KBM-7 (cell line): Measurements from ENCODE around the gene CACNA2D3.

Experiments
- DNase-seq: peaks from one replicate; pipeline ENCODE4 v3.0.0-alpha.2; 2015
- in situ Hi-C: fragments of 300-500 bp; cut with MboI; formaldehyde crosslinking; loops from 2 replicates; pipeline ENCODE4 v1.14.3; 2020; ENCODE audit warnings: low sequenced_read_pairs, low pct_unique_long_range_greater_than_20kb, mixed read lengths

The CACNA2D3 gene

DNA sequence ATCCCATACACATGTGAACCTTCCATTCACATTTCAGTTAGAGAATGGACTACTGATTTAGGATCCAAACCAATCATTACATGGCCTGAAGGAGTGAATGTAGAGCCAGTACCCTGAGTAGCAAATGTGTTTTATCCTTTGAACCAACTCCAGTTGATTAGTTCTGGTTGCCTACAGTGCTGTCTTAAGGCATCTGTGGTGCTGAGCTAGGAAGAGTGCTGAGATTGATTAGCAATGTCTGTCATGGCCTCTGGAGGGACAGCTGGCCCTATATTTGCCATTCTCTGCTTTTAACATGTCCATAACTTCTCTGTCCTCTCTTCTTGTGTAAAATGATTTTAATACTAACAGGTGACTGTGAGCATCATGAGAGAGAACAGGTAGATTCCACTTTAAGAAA, 794.4 kb downstream of the CACNA2D3 start:
- DNase-seq = no peak
- in situ Hi-C loops = no loop called here

DNA sequence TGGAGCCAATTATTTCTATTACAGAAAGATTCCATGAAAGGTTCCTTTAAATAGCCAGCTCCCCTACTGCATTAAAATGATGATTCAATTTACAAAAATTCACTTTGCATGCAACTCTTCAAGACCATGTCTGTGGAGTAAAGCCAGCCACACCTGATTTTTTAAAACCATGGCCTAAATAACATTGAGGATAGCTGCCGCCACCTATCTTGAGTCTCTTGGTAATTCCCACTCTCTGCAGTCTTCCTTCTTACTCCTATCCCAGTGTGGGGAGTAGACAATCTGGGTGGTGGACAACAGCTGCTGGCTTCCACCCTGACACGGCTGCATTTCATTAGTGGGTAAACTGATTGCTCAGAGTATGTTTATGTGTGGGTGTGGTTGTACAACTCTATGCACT, 794.8 kb downstream of the CACNA2D3 start:
- in situ Hi-C loops = no loop called here
- DNase-seq = no peak

DNA sequence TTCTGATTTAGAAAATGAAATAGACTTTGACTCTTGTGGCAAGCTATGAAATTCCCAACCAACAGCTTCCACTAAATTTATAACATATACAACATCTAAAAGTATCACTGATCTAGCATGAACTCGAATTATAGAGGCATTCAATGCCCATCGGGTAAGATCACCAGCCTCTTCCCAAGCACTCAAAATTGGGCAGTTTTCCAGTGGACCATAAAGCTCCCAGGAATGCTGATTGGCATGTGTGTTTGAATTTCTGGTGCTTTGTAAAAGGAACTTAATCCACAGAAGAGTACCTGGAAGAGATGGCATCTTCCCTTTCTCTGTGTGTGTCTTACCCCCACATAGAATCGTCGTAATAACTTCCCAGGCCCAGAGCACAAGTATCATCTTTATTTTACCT, 795.5 kb downstream of the CACNA2D3 start:
- in situ Hi-C loops = no loop called here
- DNase-seq = no peak

DNA sequence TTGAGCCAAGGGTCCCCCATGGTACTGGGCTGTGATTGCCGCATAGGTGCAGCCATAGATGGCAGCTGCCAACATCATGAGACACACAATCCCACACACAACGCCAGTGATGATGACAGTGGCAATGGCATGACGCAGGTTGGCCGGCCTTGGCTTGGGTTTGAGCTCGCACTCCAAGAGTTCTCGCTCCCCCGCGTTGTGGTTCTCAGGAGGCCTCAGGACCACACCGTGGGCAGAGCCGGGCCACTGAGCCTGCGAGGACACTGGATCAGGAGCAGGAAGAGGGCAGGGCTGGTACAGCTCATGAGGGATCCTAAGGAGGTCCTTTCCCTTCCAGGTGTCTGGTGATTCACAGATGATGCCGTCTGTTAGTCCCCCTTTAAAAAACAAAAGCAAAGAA, 796.2 kb downstream of the CACNA2D3 start:
- no peak for DNase-seq
- in situ Hi-C loops = no loop called here

DNA sequence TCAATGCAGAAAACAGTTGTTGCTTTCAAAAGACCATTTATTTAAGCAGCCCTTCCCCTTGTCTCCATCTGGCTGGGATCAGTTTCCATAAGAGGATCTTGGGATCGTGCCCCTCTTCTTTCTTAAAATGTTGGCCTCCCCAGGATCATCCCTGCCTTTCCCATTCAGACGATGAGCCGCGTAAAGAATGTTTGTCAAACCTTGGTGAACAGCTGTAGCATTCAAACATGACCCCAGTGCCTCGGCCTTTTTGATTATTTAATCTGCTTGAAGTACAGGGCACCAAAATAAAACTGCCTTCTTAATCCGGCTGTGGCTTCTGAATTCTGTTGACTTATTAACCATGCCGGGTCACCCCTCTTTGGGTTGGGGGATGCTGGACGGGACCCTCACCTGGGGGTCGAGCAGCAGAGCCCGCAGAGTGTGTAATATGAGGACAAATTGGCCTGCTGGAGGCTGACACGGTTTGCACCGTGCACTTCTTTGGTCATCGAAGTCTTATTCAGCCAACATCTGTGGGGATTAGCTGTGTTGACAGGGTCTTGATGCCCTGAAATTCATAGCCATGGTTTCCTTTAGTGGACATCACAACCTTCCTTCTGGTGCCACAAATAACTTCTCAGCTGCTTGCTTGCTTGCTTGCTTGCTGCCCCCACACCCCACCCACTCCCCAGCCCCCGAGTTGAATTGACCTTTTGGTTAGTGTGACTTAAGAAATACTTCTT, 805.9 kb downstream of the CACNA2D3 start, which contains the start of gene LRTM1:
Gene LRTM1 (minus strand): TSS at position 14 of the 725 bp plus-strand sequence. CDS start 148 bp downstream, outside the sequence.
- in situ Hi-C loops = no loop called here
- DNase-seq = no peak

DNA sequence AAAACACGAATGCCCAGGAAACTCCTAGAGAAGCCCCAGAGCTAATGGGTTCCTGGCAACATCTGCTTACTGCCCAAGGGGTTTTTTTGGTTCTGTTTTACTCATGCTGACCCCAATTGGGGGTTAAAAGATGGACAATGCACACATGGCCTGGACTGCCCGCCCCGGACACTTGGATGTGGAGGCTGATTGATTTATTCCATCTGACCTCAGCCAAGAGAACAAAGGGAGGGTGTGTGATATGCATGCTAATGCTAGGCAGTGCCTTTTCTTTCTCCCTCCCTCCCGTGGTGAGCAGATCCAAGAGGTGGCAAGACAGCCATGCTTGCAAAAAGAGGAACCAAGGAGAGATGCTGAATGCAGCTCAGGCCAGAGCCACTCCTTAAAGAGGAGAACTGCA, 808.8 kb downstream of the CACNA2D3 start:
- DNase-seq = no peak
- in situ Hi-C loops = no loop called here

DNA sequence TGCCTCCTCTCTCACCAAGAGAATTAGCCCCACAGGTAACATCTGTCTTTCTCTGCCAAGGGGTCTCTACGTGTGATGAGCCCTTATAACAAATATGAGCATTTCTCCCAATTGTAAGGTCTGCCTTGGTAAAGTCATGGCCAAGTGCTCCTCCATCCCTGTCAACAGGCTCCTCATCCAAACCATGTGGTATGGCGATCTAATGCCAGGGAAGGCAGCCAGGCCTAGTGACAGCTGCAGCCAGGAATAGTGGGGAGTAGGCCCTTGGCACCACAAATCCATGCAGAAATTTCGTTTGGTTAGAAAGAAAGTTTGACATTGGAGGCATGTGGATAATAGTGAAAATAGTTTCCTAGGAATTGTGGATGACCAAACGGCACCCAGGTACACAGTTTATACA, 810.3 kb downstream of the CACNA2D3 start:
- in situ Hi-C loops = no loop called here
- no peak for DNase-seq

DNA sequence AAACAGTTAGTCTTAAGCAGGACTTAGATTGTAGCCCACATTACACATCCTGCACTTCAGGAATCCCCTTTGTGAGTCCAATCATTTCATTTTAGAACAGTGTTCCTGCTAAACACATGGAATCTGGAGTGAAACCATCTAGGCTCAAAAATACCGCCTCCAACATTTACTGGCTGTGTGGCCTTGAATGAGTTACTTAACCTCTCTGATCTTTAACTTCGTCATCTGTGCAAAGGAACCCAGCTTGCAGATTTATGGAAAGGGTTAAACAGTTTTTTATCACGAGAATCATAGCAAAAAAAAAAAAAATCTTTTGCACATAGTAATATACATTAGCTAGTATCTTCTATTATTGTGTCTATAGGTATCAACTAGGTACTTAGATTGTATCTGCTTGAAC, 813.5 kb downstream of the CACNA2D3 start:
- DNase-seq = no peak
- in situ Hi-C loops = no loop called here

DNA sequence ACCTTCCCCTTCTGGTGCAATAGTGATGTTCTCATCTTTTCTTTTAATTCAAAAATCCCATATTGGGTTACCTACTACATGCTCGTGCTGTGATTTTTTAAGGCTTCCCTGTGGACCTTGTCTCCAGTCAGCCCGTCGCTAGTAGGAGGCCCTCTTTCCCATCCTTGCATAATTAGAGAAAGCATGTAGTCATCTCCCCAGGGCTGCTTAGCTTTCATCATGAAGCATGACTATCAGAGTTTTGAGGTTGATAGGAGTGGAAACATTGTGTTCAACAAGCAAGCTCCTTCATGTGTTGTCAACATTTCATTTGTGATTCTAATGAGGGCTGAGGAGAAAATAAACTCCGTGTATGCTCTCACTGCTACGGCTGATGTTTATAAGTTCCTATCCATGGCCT, 814.2 kb downstream of the CACNA2D3 start:
- in situ Hi-C loops = no loop called here
- no peak for DNase-seq

DNA sequence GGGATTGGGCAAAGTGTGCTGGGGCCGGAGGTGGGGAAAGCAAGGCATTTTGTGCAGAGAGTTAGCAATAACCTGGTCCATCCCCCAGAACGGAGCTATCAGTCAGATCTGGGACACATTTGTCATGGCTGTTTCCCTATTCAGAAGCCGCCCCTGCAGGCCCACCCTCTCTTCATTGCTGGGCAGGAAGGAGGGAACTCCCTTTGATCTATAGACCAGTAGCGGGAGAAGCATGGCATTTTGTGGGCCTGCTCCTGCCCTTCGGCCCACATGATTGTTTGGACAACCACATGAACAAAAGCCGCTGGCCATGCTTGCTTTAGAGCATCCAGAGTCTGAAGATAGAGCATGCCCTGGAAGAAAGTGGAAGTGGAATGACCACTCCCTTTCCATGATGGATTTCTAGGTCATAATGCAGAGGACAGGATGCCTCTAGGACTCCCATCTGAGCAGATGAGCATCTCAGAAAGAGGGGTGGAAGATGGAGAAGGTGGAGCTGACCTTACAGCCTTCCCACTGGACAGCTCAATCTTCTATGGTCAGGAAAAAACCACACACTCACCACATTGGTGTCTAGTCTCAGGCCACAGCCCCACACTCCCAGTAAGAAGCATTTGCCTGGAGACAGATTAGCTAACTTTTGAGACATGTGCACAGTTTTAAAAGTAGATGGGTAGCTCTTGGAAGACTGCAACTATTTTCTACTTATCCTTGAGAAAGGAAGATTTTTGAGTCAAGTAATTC, 817.4 kb downstream of the CACNA2D3 start:
- no peak for DNase-seq
- in situ Hi-C loops = no loop called here

DNA sequence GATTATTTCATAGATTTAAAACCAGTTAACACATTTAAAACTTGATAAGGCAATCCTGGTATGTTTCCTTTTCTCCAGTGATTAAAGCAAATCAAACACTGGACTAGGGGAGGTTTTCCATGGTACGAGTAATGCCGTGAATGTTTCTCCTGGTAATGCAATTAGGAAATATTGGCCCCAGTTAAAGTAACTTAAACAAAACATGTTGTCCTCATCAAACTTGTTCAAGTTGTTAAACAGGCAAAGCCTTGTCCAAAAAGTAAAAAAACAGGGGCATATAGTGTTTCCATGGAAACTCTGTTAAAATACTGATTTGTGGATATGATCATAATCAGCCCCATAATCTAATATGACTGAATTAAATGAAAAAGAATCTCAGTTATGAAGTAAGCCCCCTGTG, 818.6 kb downstream of the CACNA2D3 start:
- DNase-seq = no peak
- in situ Hi-C loops = no loop called here

DNA sequence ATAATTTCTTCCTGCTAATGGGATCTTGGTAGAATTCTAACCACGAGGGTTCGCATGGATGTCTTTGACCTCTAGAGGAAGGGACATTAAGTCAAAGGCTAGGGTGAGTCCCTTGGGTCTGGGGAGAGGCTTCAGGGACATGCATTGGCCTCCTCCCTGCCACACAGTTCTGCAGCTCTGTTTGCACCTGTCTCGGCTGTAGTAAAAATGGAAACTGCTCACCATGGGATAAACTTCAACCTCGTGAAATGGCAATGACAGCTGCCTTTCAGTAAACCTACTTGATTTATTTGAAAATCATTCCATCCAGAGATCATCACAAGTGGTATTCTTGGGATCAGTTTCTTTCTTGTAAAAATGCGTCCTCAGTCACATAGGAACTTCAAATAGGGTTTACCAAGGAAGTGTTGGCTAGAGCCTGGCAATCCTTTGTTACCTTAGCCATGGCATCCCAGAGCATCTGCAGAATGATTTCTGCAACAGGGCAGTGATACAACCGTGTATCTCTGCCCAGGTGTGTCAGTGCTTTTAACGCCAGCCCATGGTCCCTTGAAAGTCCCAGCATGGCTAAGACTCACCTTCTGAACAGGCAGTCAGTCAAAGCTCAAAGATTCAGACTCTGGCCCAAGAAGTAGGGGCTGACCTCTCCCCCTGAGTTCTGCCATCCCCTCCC, 819.5 kb downstream of the CACNA2D3 start:
- in situ Hi-C loops = no loop called here
- no peak for DNase-seq

DNA sequence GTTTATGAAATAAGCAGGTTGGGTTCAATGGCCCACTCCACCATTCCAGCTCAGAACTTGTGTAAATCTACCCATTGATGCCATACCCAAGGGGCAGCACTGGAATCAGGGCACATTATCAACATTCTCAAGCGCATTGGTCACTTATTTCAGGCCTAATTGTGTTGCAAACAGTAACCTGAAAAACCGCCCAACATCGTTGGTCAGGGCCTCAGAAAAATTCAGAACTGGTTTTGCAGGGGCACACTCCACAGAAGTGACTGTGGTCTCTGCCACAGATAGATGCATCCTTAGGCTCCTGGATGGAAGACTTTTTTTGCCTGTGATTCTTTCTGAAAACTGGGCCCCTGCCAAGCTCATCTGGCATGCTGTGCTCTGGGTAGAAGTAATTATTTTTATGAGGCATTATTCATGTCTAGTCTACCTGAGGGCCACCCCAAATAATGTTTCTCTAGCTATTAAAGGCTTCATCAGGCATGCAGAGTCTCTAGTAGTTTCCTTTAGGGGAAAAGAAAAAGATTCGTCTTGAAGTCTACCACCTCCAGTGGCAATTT, 827.2 kb downstream of the CACNA2D3 start:
- in situ Hi-C loops = no loop called here
- DNase-seq = no peak

DNA sequence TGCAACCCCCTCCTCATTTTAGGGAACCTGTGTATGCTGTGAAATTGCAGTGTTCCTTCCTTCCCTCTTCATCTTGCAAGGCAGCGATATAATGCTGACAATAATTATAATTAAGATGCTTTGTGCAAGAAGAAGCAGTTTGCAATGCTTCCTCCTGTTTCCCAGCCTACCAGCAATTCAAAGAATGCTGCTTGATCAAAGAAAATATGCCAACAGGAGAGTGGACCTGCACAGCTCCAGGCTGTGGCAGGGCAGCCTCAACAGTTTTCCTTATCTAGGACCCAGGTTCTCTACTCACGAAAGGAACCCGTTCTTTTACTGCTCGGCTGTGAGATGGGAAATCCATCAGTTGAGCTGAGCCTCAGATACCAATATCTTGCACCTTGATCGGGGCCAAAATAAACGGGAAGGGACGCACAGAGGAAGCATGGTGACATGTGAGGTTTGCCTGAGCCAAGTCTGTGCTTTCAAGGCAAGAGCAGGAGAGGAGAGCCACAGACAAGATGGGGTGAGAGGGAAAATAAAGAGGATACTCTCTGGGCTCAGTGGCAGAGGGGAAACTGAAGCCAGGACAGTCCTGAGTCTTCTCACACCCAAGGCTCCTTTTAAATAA, 828.1 kb downstream of the CACNA2D3 start:
- DNase-seq = no peak
- in situ Hi-C loops = no loop called here

DNA sequence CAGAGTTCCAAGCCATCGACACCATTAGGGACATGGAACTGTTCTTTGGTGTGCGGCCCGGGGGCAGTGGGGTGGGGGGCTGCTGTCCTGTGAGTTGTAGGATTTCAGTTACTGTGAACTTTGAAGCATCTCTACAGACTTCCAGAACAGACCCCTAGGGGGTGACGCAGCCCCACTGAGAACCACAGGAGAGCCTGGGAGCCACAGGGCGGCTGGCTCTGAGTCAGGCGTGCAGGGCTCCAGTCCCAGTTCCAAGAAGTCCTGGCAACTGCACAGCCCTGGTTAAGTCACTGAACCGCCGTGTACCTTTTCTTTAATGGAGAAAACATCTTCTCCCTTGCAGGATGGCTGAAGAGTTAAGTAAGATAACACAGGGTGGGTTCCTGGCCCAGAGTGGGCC, 829.1 kb downstream of the CACNA2D3 start:
- in situ Hi-C loops = no loop called here

DNA sequence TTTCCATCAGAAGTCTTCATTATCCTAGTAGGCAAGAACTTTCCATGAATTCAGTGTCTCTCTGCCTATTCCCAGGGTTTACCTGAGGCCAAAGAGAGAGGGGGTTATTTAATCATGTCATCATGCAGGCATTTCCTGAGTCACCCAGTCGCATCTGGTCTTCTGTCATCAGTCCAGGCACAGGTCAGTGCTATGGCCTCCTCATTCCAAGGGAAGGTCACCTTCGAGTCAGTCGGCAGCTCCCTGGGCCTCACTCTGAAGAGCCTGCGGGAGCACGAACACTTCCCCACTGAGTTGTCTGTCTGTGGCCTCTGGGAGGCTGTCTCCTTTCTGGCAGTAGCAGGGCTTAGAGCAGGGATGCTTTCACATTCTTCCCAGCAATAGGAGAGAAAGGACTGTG, 831.7 kb downstream of the CACNA2D3 start:
- in situ Hi-C loops = no loop called here
- DNase-seq = no peak

More for the DNA sequence above, 829.1 kb downstream of the CACNA2D3 start:
- DNase-seq = no peak

DNA sequence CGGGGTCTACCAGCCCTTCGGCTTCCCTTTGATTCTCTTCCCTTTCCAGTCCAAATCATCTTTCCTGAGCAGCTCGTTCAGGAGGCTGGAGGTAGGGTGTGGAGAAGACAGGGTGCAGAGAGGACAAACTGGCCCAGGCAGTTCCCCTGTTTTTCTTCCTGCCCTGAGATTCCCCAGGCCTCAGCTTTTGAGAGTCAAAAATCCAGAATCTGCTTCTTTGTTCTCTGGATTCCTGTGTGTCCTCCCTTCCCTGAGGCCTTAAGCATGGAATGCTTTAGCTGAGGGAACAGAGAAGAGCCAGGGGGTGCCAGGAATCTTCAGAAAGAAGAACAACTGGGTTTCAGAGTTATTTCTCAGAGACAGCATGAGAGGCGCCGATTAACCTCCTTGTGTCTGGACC, 832.2 kb downstream of the CACNA2D3 start:
- in situ Hi-C loops = no loop called here
- no peak for DNase-seq

DNA sequence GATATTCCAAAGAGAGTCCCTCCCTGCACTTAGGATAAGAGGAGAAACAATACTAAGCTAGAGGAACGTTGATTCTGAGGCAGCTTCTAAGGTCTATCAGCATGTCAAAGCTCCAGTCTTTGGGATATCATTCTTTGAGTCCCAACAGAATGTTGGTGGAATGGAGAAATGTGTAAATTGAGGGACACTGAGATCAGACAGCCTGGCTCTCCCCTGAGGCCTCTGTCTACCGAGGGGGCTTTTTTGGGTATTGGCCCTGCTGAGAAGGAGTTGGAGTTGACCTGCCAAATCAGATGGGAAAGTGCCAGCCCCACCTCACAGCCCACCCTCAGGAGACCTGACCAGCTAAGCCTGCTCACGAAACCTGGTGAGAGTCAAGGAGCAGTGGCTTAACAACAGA, 833.1 kb downstream of the CACNA2D3 start:
- DNase-seq = no peak
- in situ Hi-C loops = no loop called here

DNA sequence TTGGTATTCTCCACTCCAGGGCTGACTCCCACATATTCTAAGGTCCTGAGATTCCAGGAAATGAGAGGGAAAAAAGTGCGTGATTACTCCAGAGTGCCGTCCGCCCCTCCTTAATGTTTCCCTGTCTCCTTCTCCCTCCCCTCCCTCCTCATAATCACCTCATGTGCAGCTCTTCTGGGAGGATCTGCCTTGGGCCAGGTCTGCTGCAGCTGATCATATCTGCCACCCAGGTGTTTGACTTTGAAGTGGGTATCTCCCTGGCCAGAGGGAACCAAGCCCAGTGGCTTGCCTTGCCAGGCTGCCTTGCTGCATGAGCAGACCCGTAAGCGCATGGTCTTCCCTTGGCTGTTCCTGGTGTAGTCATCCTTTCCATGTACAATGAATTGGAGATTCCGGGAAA, 833.6 kb downstream of the CACNA2D3 start:
- no peak for DNase-seq
- in situ Hi-C loops = no loop called here

DNA sequence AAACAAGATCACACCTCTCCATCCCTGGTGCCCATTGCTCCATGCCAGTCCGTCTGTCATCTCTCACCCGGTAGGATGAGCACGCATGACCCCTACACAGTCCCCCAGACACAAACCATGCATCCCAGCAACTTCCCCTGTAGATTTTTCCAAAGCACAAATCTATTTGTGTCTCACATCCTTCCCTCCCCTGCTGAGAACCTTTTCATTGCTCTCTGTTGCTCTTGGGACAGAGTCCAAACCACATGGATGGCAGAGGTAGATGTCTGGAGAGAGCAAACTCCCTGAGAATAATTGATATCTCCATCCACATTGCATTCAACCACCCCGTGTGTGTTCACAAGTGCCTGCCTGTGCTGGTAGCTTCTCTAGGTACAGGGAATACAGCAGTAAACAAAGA, 835.4 kb downstream of the CACNA2D3 start:
- no peak for DNase-seq
- in situ Hi-C loops = no loop called here
